Measurements from ENCODE around the gene PTPRA.

Gene PTPRA

DNA sequence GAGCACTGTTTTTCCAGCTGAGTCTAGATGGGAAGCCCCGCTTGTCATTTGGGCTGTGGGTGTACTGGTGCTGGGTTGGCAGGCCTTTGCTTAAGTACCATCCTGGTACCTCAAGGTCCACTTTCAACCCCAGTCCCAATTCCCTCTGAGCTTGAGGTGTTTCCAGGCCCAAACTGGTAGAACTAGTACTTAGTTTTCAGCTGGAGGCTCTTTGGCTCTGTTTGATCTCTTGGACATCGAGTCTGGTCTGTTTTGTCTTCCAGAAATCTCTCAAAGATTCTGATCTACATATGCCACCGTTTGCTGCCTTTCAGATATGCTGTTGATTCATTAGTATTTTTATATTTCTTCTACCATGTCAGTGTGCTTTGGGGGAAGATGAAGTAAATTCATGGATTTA, 108.4 kb downstream of the PTPRA start:
- POLR2A ChIA-PET (ENCODE audit: low non-redundant PET), result no interaction called here

DNA sequence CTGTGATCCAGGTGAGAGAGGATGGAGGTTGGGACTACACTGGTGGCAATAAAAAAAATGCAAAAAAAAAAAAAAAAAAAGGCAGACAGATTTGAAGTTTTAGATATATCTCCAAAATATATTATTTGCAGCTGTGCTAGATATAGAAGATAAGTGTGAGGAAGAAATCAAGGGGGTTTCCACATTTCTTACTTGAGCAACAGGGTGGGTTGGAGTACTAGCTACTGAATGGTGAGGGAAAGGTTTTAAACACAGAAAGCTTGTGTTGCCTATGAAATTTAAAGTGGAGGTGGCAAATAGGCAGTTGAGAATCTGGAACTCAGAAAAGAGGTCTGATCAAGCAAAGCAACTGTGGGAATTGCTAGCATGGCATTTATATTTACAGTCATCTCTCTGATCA, 110.2 kb downstream of the PTPRA start:
- CTCF ChIA-PET, result no interaction called here
- POLR2A ChIA-PET (ENCODE audit: low non-redundant PET), result no interaction called here
- H3K27ac ChIP-seq, result no peak overlapping the region
- TF ChIP-seq, protein P1, sequence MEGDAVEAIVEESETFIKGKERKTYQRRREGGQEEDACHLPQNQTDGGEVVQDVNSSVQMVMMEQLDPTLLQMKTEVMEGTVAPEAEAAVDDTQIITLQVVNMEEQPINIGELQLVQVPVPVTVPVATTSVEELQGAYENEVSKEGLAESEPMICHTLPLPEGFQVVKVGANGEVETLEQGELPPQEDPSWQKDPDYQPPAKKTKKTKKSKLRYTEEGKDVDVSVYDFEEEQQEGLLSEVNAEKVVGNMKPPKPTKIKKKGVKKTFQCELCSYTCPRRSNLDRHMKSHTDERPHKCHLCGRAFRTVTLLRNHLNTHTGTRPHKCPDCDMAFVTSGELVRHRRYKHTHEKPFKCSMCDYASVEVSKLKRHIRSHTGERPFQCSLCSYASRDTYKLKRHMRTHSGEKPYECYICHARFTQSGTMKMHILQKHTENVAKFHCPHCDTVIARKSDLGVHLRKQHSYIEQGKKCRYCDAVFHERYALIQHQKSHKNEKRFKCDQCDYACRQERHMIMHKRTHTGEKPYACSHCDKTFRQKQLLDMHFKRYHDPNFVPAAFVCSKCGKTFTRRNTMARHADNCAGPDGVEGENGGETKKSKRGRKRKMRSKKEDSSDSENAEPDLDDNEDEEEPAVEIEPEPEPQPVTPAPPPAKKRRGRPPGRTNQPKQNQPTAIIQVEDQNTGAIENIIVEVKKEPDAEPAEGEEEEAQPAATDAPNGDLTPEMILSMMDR (conservative IDR thresholded peaks at IDR 0.05; ENCODE audit: low read depth), result no peak
- no peak for DNase-seq (ENCODE audit: low spot score)

More for the DNA sequence above, 108.4 kb downstream of the PTPRA start:
- no peak overlapping the region for H3K27ac ChIP-seq
- DNase-seq (ENCODE audit: low spot score), result no peak
- TF ChIP-seq, protein P1 (conservative IDR thresholded peaks at IDR 0.05; ENCODE audit: low read depth), result no peak
- CTCF ChIA-PET, result interaction anchor here (0.6 kb wide), 1 partner anchor 192 kb away, joined by 4 read pairs; no protein-coding TSS in a partner anchor

DNA sequence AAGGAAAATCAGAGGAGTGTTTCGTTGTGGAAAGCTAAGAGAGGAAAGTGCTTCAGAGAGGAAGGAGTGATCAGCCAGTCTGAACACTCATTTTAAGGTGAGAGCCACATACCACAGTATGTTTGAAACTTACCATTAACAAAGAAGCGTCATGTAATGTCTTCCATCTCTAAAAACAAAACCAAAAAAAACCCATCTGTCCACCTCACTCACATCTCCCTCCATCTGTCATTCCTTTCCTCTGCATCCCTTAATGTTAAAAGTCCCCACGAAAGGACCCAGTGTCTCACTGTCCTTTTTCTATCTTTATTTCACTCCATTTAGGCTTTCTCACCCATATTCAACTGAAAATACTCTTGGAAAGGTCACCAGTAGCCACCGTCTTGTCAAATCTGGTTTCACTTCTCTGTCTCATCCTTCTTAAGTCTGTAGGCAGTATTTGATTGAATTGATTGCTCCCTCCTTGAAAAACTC, 110.8 kb downstream of the PTPRA start:
- POLR2A ChIA-PET (ENCODE audit: low non-redundant PET), result no interaction called here
- DNase-seq (ENCODE audit: low spot score), result no peak
- TF ChIP-seq, protein P1 (conservative IDR thresholded peaks at IDR 0.05; ENCODE audit: low read depth), result no peak
- CTCF ChIA-PET, result no interaction called here
- no peak overlapping the region for H3K27ac ChIP-seq

DNA sequence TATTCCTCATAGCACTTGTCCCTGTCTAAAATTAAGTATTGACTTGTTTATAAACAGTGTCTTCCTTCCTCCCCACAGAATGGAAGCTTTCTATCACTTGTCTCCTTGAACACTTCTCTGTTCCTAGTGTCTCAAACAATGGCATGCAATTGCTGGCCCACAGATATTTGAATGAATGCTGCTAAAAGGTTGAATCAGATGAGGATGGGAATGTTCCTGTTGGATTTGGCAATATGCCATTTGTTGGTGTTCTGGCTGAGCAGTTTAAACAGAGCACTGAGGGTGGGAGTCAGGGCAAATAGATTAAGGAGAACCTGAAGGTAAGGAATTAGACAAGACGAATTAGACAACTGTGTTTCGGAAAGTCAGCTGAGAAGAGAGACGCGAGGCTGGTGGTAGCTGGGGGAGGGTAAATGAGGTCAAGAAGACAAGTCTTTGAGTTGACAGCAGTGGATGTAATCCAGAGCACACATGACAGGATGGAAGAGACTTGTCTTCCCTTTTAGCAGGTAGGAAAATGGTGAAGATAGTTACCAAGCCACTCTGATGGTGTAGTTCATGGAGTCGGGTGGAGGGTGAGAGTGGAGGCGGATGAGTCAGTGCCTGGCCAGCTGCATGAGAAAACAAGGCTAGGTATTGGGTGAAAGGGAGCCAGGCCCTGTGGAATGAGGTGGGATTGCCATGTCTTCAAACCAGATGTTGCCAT, 111.8 kb downstream of the PTPRA start:
- TF ChIP-seq, protein P1 (conservative IDR thresholded peaks at IDR 0.05; ENCODE audit: low read depth), result no peak
- DNase-seq (ENCODE audit: low spot score), result peak; percentile 57
- H3K27ac ChIP-seq, result no peak overlapping the region
- ChIA-PET POLR2A (ENCODE audit: low non-redundant PET) (no interaction called here), CTCF (interaction anchor here (0.6 kb wide), 1 partner anchor 95 kb away, joined by 3 read pairs; no protein-coding TSS in a partner anchor)

DNA sequence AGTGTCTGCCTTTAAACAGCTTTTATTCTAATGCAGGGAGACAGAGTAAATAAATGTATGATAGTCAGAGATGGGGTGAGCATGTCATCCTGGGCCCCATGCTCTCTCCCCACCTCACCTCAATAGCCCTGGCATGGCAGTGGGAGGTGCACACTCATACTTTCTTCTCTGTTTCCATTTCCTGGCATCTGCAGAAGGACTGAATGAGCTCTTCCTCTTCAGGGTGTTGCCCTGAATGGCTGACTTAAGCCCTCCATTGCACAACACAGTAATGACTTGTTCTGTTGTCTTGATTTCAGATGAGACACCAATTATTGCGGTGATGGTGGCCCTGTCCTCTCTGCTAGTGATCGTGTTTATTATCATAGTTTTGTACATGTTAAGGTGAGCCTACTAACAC, 113.2 kb downstream of the PTPRA start:
- TF ChIP-seq, protein P1 (conservative IDR thresholded peaks at IDR 0.05; ENCODE audit: low read depth), result no peak
- ChIA-PET POLR2A (ENCODE audit: low non-redundant PET) (no interaction called here), CTCF (no interaction called here)
- no peak overlapping the region for H3K27ac ChIP-seq
- no peak for DNase-seq (ENCODE audit: low spot score)

DNA sequence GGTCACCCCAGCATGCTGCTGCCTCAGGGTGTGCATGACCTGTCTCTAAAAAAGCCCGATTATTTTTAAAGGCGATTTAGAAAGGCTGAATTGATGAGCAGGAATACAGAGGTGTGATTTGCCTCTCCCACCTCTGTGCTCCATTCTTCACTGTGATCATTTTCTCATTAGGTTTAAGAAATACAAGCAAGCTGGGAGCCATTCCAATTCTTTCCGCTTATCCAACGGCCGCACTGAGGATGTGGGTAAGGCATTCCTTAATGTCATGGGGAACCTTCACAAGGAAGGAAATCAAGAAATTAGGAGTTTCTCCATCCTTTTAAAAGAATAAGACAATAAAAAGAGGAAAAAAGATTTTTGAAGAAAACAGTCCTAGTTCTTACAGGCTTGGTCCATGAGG, 114.6 kb downstream of the PTPRA start:
- TF ChIP-seq, protein P1 (conservative IDR thresholded peaks at IDR 0.05; ENCODE audit: low read depth), result no peak
- POLR2A ChIA-PET (ENCODE audit: low non-redundant PET), result no interaction called here
- CTCF ChIA-PET, result interaction anchor here (0.6 kb wide), 1 partner anchor 90 kb away, joined by 4 read pairs; no protein-coding TSS in a partner anchor
- no peak overlapping the region for H3K27ac ChIP-seq
- no peak for DNase-seq (ENCODE audit: low spot score)

Measured in RWPE1 (cell line).